HCT116 (cell line): ENCODE results near the gene SPTBN4.

ENCODE experiments used
- ATF3 ChIP-seq: IDR thresholded peaks from 2 replicates; pipeline ENCODE4 v1.6.1; 2012
- CBX3 ChIP-seq: IDR thresholded peaks from 2 replicates; pipeline ENCODE4 v1.6.1; 2012; ENCODE audit warnings: low read depth
- CTCF ChIP-seq, 3 experiments: fragments of 200-600 bp in 1 of 3; sonication (generic) in 1 of 3; IDR thresholded peaks in 2 of 3; conservative IDR thresholded peaks in 1 of 3; 2 replicates each; pipeline ENCODE4 v1.5.1; 2012 to 2017; ENCODE audit warnings: low read depth in 2 of 3, low read length in 2 of 3, antibody characterized with exemption in 1 of 3, borderline replicate concordance in 1 of 3, control low read depth in 1 of 3, mild to moderate bottlenecking in 1 of 3, mixed read lengths in 1 of 3, mixed run types in 1 of 3, moderate library complexity in 1 of 3; ENCODE audit not compliant: insufficient read depth in 1 of 3
- ELF1 ChIP-seq: IDR thresholded peaks from 2 replicates; pipeline ENCODE4 v1.6.1; 2012; ENCODE audit warnings: low read depth, borderline replicate concordance
- EZH2 ChIP-seq: fragments of 200-600 bp; sonication (generic); IDR thresholded peaks from 2 replicates; pipeline ENCODE4 v1.6.1; 2017; ENCODE audit warnings: antibody characterized with exemption, mixed run types
- EZH2phosphoT487 ChIP-seq: fragments of 200-600 bp; IDR thresholded peaks from 2 replicates; pipeline ENCODE4 v1.6.1; 2018; ENCODE audit warnings: antibody characterized with exemption, borderline replicate concordance
- JUND ChIP-seq: IDR thresholded peaks from 2 replicates; pipeline ENCODE4 v1.6.1; 2012
- MAX ChIP-seq: IDR thresholded peaks from 2 replicates; pipeline ENCODE4 v1.6.1; 2012
- POLR2A ChIP-seq: IDR thresholded peaks from 2 replicates; pipeline ENCODE4 v1.7.0; 2011; ENCODE audit warnings: borderline replicate concordance; ENCODE audit not compliant: insufficient read depth, insufficient read length; ENCODE audit errors: extremely low read depth
- POLR2AphosphoS5 ChIP-seq: IDR thresholded peaks from 2 replicates; pipeline ENCODE4 v1.6.1; 2011; ENCODE audit warnings: mild to moderate bottlenecking, low read depth, low read length, moderate library complexity
- RAD21 ChIP-seq: IDR thresholded peaks from 2 replicates; pipeline ENCODE4 v1.6.1; 2012; ENCODE audit warnings: low read depth, mild to moderate bottlenecking
- SP1 ChIP-seq: IDR thresholded peaks from 2 replicates; pipeline ENCODE4 v1.6.1; 2012; ENCODE audit warnings: low read depth
- TCF7L2 ChIP-seq: IDR thresholded peaks from 2 replicates; pipeline ENCODE4 v1.7.0; 2011; ENCODE audit warnings: borderline replicate concordance, inconsistent platforms; ENCODE audit not compliant: insufficient read depth, insufficient read length; ENCODE audit errors: extremely low read depth
- ZNF274 ChIP-seq: fragments of 200-500 bp; sonication (Bioruptor generic); IDR thresholded peaks from 2 replicates; pipeline ENCODE4 v1.6.1; 2014; ENCODE audit warnings: mild to moderate bottlenecking, low read depth, low read length, inconsistent platforms

DNA sequence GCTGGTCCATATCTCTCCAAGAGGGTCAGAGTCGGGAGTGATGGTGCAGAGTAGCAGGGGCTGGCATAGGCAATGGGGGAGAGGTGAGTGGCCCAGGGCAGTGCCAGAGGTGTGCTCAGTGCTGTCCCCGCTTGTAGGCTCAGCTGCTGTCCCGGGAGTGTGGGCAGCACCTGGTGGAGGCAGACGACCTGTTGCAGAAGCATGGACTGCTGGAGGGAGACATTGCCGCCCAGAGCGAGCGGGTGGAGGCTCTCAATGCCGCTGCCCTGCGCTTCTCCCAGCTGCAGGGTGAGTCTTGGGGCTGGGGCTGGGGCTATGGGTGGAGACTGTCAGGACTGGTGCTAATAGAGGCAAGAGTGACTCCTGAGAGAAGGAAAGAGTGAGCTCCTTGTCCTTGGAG, 39.3 kb downstream of the SPTBN4 start:
- TF ChIP-seq EZH2: no peak
- no peak for TF ChIP-seq CTCF (IDR thresholded peaks at IDR 0.05 in 2 of 3, conservative IDR thresholded peaks at IDR 0.05 in 1 of 3; ENCODE audit: borderline replicate concordance in 1 of 3, insufficient read depth in 1 of 3, low read depth in 2 of 3, low read length in 2 of 3)
- TF ChIP-seq POLR2AphosphoS5: no peak
- no peak for TF ChIP-seq ELF1
- TF ChIP-seq JUND: no peak
- no peak for TF ChIP-seq ATF3
- no peak for TF ChIP-seq POLR2A
- TF ChIP-seq RAD21: no peak
- TF ChIP-seq SP1: no peak
- TF ChIP-seq EZH2phosphoT487: no peak
- TF ChIP-seq TCF7L2: no peak
- TF ChIP-seq CBX3: no peak
- no peak for TF ChIP-seq ZNF274
- no peak for TF ChIP-seq MAX
